T-helper 22 cell (primary cell): ENCODE measurements around the gene NUDT22.
A peak's percentile ranks its signal among the peaks of the same experiment; 100 is the strongest.

Experiments
- DNase-seq: peaks from one replicate; pipeline ENCODE4 v3.0.0-alpha.2; 2020; ENCODE audit warnings: low read depth

NUDT22 gene

GRCh38 chr11:64256300-64256699, 30.2 kb downstream of the NUDT22 start:
- no peak for DNase-seq

- no peak for DNase-seq
Observed at GRCh38 chr11:64258356-64258755, 32.3 kb downstream of the NUDT22 start.

- DNase-seq, result no peak
Observed at GRCh38 chr11:64258946-64259532, 33.0 kb downstream of the NUDT22 start.

DNA sequence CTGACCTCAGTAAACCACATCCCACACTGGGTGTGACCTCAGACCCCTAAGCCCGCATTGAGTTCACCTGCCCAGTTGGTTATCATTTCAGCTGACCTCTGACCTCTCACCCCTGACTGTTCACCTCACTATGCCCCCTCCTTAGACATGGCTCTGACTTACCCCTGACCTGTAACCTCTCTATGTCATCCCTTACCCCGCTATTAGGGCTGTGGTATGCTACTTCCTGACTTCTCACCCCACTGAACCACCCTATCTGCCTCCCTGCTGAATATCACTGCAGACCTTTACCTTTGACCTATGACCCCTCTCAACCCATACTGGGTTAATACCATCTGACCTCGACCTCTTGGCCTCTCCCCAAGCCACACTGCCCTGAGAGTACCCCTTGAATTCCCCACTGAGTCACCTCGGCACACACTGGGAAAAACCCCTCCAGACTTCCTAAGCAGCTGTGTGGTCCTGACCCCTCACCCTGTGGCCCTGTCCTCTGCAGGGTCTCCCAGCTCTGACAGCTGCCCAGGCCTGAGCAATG, 33.5 kb downstream of the NUDT22 start:
- no peak for DNase-seq

DNA sequence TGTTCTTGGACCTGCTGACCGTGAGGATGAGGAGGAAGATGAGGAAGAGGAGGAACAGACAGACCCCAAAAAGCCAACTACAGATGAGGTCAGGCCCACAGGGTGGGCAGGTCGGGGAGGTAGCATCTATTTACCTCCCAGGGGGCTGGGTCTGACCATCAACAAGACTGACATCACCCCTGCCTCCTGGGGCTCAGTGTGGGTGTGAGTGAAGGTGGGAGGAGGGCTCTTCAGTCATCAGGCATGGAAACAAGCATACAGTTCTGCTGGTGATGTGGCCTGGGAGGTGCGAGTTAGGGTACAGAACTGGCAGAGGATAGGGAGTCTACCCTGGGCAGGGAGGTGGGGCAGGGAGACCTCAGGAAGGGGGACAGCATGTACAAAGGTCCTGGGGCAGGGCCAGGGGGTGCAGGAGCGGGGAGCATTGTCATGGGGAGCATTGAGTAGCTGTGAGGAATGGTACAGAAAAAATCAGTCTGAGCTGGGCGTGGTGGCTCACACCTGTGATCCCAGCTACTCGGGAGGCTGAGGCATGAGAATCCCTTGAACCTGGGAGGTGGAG, 34.2 kb downstream of the NUDT22 start:
- no peak for DNase-seq

- DNase-seq, result no peak
Observed at GRCh38 chr11:64261556-64262080, 35.5 kb downstream of the NUDT22 start.

DNA sequence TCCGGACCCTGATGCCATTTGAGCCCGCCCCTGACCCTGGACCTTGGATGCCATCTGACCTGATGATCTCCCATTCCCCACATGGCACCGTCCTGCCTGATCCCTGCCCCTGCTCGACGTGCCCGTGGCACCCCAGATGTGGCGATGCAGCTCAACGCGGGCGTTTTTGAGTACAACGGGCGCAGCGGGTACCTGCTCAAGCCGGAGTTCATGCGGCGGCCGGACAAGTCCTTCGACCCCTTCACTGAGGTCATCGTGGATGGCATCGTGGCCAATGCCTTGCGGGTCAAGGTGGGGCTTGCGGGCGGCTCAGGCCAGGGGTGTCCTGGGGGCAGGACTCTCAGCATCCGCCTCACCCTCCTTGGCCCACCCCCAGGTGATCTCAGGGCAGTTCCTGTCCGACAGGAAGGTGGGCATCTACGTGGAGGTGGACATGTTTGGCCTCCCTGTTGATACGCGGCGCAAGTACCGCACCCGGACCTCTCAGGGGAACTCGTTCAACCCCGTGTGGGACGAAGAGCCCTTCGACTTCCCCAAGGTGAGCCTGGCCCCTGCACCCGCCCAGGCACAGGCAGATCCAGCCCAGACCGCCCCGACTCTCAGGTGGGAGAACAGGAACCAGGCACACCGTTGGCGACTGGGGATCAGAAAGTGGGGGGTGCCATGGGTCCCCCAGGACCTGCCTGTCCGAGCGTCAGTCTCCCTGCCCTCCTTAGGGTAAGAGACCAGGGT, 36.4 kb downstream of the NUDT22 start:
- DNase-seq, result no peak

GRCh38 chr11:64263021-64263946, 37.2 kb downstream of the NUDT22 start:
- no peak for DNase-seq

DNA sequence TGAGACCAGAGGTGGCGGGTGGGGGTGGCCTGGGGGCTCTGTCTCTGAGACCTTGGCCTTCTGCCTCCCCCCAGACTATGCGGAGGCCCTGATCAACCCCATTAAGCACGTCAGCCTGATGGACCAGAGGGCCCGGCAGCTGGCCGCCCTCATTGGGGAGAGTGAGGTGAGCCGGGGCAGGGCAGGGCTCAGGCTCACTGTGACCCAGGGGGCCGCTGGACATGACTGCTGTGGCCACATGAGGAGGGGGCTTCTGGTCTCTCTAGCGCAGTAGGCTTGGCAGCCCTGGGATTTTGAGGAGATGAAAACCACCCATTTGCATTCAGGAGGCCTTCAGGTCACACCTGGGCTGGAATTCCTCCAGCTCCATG, 37.9 kb downstream of the NUDT22 start:
- no peak for DNase-seq

DNA sequence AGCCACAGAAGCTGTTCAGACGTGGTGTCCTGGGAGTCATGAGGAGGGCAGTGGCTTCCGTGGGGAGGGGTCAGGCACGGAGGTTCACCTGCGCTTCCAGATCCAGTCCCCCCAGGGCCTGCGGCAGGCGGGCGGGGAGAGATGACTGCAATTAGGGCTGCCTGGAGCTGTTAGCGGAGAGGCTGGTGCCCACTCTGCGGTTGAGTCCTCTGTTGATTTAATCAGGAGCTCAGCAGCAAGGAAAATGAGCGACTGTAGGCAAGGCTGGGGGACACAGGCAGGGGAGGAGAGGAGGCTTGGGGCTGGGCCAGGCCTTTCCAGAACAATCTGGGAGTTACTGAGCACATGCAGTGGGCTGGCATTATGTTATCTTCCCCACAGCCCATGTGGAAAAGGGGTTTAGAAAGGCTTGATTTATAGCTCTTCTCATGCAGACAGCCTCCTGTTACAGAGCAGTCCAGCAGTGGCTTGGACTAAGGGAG, 38.3 kb downstream of the NUDT22 start:
- no peak for DNase-seq

DNA sequence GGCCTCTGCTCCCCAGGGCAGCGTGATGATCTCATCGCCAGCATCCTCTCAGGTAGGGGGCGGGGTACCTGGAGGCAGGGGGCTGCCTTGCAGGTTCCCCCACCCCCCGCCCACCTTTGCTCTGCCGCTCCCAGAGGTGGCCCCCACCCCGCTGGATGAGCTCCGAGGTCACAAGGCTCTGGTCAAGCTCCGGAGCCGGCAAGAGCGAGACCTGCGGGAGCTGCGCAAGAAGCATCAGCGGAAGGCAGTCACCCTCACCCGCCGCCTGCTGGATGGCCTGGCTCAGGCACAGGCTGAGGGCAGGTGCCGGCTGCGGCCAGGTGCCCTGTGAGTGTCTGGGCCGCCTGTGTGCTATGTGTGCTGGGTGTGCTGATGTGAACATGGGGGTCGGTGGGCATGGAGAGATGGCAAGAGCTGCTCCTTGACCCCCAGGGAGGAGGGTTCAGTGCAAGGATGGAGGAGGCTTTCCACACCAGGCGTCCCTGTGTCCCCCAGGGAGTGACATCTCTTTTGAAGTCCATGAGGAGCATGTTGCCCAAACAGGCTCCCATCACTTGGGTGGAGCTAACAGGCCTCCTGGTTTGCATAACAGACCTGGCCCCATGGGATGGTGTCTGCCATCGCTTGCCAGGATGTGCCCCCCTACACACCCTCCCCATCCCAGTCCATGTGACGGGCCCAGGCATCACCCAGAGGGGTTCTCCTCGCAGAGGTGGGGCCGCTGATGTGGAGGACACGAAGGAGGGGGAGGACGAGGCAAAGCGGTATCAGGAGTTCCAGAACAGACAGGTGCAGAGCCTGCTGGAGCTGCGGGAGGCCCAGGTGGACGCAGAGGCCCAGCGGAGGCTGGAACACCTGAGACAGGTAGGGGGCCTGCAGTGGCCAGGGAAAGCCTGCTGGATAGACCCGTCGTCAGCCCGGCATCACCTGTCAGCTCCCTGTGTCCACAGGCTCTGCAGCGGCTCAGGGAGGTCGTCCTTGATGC, 39.4 kb downstream of the NUDT22 start:
- DNase-seq, result no peak

DNA sequence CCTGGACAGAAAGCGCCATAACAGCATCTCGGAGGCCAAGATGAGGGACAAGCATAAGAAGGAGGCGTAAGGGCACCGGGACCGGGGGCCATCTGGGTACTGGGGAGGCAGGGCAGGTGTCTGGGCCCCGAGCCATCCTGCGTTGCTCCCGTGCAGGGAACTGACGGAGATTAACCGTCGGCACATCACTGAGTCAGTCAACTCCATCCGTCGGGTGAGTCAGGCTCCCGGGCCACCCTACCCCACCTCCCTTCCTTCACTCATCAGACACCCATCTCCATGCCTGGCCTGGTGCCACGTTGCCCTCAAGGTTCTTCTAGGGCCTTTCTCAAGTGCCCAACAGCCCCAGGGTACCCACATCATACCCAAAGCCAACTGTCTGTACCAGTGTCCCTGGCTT, 40.3 kb downstream of the NUDT22 start:
- DNase-seq, result no peak

DNA sequence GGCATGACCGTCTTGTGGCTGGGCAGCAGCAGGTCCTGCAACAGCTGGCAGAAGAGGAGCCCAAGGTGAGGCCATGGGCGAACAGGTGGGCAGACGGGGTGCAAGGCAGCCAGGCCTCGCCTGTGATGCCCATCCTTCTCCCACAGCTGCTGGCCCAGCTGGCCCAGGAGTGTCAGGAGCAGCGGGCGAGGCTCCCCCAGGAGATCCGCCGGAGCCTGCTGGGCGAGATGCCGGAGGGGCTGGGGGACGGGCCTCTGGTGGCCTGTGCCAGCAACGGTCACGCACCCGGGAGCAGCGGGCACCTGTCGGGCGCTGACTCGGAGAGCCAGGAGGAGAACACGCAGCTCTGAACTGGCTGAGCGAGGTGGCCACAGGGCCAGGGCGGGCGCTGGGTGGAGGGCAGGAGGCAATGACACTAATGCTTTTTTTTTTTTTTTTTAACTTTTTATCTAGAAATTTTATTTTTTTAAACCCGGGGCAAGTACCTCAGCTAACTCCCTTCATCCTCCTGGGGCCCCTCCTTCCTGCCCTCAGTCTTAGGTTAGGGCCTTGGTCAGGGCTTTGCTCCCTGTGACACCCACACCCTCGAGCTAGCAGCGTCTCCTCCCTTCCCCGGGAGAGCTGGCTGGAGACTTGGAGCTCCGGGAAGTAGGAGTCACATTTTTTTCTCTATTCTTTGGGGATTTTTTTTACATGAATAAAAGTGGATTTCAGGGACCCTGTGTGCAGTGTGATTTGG, 41.3 kb downstream of the NUDT22 start:
- no peak for DNase-seq

DNA sequence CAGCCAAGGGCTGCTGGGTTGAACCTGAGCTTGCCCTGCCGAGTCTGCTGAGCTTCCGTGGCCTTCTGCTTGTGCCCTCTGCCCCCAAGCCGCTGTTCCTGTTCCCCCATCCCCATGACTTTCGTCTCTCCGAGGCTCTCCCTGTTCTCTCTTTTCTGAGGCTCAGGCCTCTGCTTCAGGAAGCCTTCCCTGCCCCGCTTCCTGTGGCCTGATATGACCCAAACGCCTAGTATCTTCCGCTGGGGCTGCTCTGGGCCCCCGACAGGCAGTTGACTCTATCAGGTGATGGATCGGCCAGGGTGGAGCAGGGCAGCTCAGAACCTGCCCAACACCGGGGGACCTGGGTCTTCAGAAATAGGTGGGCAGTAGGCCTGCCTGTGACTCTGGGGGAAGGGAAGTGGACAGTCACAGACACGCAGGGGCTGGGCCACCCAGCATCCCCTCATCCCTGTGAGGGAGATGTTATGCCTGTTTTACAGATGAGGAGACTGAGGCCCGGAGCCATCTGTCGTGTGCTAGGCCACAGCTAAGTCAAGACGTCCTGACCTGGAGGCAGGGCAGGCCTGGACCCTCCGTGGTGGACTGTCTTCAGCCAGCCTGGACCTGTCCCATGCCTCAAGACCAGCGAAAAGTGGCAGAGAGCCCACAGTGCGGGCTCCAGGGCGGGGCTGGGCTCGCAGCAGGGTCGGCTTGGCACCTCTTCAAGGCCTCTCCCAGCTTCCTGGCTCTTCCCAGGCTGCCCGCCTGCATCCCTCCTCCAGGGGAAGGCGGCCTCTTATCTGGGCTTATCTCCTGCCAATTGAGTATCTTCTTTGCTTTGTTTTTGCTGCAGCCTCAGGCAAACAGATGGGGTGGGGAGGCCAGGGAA, 42.2 kb downstream of the NUDT22 start:
- no peak for DNase-seq

GRCh38 chr11:64268893-64269539, 42.9 kb downstream of the NUDT22 start:
- no peak for DNase-seq

DNA sequence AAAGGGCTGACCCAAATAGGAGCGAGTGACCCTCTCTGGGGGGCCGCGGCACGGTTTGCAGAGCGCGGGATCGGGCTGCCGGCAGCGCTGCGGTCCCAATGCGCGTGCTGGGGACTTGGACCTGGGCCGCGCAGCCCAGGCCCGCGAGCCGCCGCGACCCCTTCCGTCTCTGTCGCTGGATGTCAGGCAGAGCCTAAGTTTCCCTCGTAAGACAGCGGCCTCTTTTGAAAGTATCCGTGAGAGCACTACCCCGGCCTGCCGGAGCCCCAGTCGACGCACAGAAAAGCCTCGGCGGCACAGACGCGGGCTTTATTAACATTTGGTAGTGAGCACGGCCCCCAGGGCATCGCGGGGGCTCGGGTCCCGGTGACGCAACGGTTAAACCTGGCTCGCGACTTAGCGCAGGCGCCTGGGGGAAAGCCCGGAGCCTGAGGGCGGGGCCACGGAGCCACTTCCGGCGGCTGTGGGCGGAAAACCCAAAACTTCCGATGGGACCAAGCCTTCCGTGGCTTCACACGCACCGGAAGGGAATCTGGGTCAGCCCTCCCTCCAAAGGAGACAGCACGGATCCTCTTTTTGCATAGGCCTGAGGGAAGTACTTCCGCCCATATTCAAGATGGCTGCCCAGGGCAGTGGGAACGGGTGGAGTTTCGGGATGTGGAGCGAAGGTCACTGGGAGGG, 43.6 kb downstream of the NUDT22 start:
- peak; percentile 97 for DNase-seq

DNA sequence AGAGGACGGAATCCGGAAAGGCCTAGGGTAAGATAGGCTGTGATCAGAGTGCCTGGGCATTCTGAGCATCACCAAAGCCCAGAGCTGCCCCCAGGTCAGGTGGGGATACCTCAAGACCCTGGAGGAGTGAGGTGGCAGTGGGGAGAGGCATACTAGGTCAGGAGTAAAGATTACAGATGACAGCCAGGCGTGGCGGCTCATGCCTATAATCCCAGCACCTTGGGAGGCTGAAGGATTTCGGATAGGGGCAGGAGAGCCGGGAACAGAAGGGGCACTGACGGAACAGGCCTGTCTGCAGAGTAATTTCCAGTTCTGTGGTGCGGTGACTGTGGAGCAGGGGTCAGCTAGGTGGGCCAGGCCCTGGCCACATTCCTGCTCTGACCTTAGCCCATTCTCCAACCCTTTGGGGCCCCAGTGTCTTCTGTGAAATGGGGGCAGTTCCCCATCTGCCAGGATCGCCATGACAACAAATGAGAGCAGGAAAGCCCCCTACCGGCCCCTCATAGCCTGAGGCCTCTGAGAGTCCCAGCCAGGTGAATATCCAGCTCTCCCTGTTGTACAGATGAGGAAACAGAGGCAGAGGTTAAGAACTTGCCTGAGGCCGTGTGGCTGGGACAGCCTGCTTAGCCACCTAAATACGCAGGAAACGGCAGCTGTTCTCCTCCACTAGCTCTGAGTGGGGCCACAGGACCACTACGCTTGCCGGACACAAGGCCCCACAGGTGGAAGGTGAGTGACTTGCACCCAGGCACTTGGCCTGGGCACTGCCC, 49.1 kb downstream of the NUDT22 start:
- no peak for DNase-seq
